Peyer's patch (tissue), 4 donors: ENCODE data around the gene TWIST1.

Source experiments
- CTCF ChIP-seq, 6 experiments: fragments of 450-650 bp in 4 of 6; fragments of 200-600 bp in 2 of 6; sonication (generic) in 1 of 6; IDR thresholded peaks; one replicate each; pipeline ENCODE4 v1.5.1; 2017 to 2019; ENCODE audit warnings: antibody characterized with exemption in 6 of 6, mild to moderate bottlenecking in 3 of 6, moderate library complexity in 1 of 6
- POLR2A ChIP-seq, 2 donors: fragments of 450-650 bp; IDR thresholded peaks; one replicate each; pipeline ENCODE4 v1.5.1; 2017; ENCODE audit warnings: antibody characterized with exemption in 2 of 2, mild to moderate bottlenecking in 2 of 2, moderate library complexity in 2 of 2

- TF ChIP-seq CTCF (IDR thresholded peaks at IDR 0.05) (no peak), POLR2A (IDR thresholded peaks at IDR 0.05) (no peak)
Measured at GRCh38 chr7:19114551-19114855, 2.9 kb downstream of the TWIST1 start.
